HFF-Myc (cell line): ENCODE results near the gene LORICRIN.

ENCODE experiments used
- DNase-seq: peaks from one replicate; pipeline ENCODE4 v3.0.0-alpha.2; 2011; ENCODE audit warnings: low read depth; ENCODE audit errors: extremely low read depth
- H3K4me3 ChIP-seq: replicated peaks from 2 replicates; pipeline ENCODE4 v1.5.1; 2011; ENCODE audit warnings: low read depth, mild to moderate bottlenecking, control low read depth, low read length
- TF ChIP-seq, protein P1 (sequence below): IDR thresholded peaks from 2 replicates; pipeline ENCODE4 v1.5.1; 2012; ENCODE audit warnings: mild to moderate bottlenecking, low read depth, low read length, control low read depth; ENCODE audit errors: missing control alignments

Gene LORICRIN

DNA sequence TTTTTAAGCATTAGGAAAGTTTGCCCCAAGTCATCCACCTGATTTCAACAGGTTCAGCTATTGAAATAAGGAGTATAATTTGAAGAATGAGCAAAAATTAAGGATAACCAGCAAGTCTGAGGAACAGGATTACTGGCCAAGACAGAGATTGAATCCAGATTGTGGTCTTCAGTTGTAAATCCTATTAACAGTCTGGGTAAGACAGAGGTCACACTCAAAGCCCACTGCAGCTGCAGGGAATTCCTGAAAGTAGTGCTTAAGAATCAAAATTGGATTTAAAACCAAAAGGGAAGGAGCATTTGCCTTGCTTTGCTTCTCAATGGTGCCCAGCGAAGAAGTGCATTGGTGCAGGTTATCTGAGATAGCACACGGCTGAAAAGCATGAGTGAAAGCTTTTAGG, 6.4 kb upstream of the LORICRIN start:
- TF ChIP-seq, protein P1, sequence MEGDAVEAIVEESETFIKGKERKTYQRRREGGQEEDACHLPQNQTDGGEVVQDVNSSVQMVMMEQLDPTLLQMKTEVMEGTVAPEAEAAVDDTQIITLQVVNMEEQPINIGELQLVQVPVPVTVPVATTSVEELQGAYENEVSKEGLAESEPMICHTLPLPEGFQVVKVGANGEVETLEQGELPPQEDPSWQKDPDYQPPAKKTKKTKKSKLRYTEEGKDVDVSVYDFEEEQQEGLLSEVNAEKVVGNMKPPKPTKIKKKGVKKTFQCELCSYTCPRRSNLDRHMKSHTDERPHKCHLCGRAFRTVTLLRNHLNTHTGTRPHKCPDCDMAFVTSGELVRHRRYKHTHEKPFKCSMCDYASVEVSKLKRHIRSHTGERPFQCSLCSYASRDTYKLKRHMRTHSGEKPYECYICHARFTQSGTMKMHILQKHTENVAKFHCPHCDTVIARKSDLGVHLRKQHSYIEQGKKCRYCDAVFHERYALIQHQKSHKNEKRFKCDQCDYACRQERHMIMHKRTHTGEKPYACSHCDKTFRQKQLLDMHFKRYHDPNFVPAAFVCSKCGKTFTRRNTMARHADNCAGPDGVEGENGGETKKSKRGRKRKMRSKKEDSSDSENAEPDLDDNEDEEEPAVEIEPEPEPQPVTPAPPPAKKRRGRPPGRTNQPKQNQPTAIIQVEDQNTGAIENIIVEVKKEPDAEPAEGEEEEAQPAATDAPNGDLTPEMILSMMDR, result no peak
- H3K4me3 ChIP-seq, result no peak overlapping the region
- DNase-seq, result no peak

DNA sequence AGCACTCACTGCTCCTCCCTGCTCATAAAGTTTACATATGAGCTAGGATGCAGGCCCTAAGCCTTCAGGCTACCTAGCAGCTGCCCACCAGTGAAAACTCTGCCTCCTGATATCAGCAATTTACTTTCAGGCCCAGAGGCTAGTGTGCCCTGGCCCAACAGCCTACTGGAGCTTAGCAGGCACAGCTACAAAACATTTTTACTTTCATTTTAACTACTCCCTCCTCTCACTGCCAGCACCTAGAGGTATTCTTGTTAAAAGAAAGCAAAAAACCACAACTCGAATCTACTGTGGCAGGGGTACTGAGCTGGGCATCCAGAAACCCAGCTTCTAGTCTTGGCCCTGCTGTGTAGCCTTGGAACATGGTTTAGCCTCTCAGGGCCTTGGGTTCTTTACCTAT, 5.8 kb upstream of the LORICRIN start:
- DNase-seq, result no peak
- no peak overlapping the region for H3K4me3 ChIP-seq
- TF ChIP-seq, protein P1, result no peak

DNA sequence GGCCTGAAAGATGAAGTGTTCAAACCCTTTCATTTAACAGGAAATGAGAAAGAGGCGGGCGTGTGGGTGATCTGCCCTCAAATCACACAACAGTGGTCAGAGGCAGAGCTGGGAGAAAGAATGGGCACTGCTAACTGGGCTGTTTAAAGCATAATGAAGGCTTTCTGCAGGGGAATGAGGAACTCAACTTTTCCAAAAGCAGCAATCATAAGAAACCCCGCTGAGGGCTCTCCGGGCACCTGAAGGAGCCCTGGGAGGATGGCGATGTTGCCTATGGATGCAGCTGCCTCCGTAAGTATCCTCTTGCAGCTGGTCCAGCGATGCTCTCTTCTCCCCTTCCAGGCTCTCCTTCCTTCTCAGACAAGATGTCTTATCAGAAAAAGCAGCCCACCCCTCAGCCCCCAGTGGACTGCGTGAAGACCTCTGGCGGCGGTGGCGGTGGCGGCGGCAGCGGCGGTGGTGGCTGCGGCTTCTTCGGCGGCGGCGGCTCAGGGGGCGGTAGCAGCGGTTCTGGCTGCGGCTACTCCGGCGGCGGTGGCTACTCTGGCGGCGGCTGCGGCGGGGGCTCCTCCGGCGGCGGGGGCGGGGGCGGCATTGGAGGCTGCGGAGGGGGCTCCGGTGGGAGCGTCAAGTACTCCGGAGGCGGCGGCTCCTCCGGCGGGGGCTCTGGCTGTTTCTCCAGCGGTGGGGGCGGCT, 1.2 kb downstream of the LORICRIN start:
- TF ChIP-seq, protein P1, result no peak
- no peak for DNase-seq
- H3K4me3 ChIP-seq, result no peak overlapping the region

DNA sequence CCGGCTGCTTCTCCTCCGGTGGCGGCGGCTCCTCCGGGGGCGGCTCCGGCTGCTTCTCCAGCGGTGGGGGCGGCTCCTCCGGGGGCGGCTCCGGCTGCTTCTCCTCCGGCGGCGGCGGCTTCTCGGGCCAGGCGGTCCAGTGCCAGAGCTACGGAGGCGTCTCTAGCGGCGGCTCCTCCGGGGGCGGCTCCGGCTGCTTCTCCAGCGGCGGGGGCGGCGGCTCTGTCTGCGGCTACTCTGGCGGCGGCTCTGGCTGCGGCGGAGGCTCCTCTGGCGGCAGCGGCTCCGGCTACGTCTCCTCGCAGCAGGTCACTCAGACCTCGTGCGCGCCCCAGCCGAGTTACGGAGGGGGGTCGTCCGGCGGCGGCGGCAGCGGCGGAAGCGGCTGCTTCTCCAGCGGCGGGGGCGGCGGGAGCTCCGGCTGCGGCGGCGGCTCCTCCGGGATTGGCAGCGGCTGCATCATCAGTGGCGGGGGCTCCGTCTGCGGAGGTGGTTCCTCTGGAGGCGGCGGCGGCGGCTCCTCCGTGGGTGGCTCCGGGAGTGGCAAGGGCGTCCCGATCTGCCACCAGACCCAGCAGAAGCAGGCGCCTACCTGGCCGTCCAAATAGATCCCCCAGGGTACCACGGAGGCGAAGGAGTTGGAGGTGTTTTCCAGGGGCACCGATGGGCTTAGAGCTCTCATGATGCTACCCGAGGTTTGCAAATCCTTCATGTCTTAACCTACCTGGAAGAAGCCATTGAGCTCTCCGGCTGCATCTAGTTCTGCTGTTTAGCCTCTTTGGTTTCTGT, 2.0 kb downstream of the LORICRIN start:
- TF ChIP-seq, protein P1, result no peak
- H3K4me3 ChIP-seq, result peak overlapping the region; percentile 15; the same call in 1 of the 2 replicates
- no peak for DNase-seq

DNA sequence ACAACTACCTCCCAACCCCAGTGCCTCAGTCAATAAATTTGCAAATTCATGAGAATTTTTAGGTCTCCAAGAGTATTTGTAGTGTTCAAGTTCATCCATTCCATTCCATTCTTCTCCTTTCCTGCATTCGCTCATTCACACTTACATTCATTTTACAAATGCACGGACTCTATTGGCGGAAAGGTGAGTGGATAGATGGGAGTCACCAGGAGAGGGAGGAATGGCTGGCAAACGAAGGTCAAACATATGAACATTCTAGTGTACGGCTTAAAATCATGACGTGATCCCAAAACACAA, 2.5 kb downstream of the LORICRIN start:
- no peak overlapping the region for H3K4me3 ChIP-seq
- TF ChIP-seq, protein P1, result no peak
- no peak for DNase-seq

DNA sequence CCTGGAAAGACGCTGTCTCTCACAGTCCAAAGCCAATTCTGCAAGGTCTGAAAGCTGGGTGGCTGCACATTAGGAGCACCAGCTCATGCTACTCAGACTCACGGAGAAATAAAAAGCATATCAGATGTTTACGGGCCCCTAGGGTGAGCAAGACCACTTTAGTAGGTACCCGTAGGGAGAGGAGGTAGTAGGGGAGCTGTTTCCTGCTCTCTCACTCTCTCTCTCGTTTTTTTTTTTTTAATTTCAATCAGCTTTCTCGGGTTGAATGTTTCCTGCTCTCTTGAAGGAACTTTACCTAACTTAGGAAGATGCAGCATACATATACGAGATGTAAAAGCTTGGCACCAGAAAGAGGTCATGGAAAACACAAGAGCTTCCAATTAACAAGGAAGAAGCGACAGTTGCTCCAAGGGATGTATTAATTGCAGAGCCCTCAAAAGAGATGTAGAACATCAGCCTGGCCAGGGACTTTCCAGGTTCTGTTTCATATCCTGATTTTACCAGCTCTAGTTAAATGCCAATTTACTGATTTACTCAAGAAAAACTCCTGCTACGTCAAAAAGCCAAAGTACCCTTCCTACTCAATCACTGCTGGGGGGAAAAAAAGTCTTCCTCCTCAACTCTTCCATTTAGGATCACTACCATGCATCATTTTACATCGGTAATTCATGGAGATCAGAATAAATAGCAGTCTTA, 3.1 kb downstream of the LORICRIN start:
- no peak for DNase-seq
- TF ChIP-seq, protein P1, result no peak
- no peak overlapping the region for H3K4me3 ChIP-seq
